Esophagus squamous epithelium (tissue), 4 donors: ENCODE data around the gene CTPS2.
A peak's percentile ranks its signal among the peaks of the same experiment; 100 is the strongest.

Experiments used
- CTCF ChIP-seq, 6 experiments: fragments of 450-650 bp in 4 of 6; fragments of 200-600 bp in 2 of 6; sonication (generic) in 2 of 6; IDR thresholded peaks; one replicate each; pipeline ENCODE4 v1.5.1; 2016 to 2019; ENCODE audit warnings: antibody characterized with exemption in 6 of 6, mild to moderate bottlenecking in 4 of 6, moderate library complexity in 4 of 6
- POLR2A ChIP-seq, 4 donors: fragments of 450-650 bp; IDR thresholded peaks; one replicate each; pipeline ENCODE4 v1.6.1; 2017; ENCODE audit warnings: antibody characterized with exemption in 4 of 4, mild to moderate bottlenecking in 4 of 4, moderate library complexity in 3 of 4

- TF ChIP-seq CTCF (IDR thresholded peaks at IDR 0.05) (peak; percentile 68 to 93 (median 76)), POLR2A (IDR thresholded peaks at IDR 0.05) (no peak)
These were observed 17.3 kb downstream of the CTPS2 start for GRCh38 chrX:16695079-16695676.
